Ovary (tissue), 9 donors: Measurements from ENCODE around the gene ATG2B. TPM values are rescaled to one million over a fixed set of nuclear protein-coding genes. Genes with fewer than 3 reads are reported as not detected.
A peak's percentile ranks its signal among the peaks of the same experiment; 100 is the strongest.

Experiments used
- DNase-seq, 5 donors: peaks; one replicate each; pipeline ENCODE4 v3.0.0-alpha.2; 2019 to 2020
- H3K27ac ChIP-seq, 2 donors: fragments of 200-600 bp; one replicate each; pipeline versions ENCODE4 v1.5.1 to v1.8.0; 2019 to 2022
- H3K27me3 ChIP-seq: fragments of 200-600 bp; one replicate; pipeline ENCODE4 v1.8.0; 2022
- H3K36me3 ChIP-seq: fragments of 200-600 bp; sonication (generic); one replicate; pipeline ENCODE4 v1.5.1; 2019
- H3K4me1 ChIP-seq: one replicate; pipeline ENCODE4 v1.8.1; 2013; ENCODE audit warnings: mild to moderate bottlenecking, moderate library complexity; ENCODE audit not compliant: insufficient read depth
- H3K4me3 ChIP-seq: fragments of 200-600 bp; sonication (generic); one replicate; pipeline ENCODE4 v1.5.1; 2017
- H3K9me3 ChIP-seq, 2 donors: fragments of 200-600 bp in 1 of 2; sonication (generic) in 1 of 2; one replicate each; pipeline versions ENCODE4 v1.5.1 to v1.8.1; 2013 to 2019; ENCODE audit warnings: mild to moderate bottlenecking in 1 of 2, moderate library complexity in 1 of 2
- CTCF ChIP-seq, 3 donors: fragments of 450-650 bp in 2 of 3; fragments of 200-600 bp in 1 of 3; IDR thresholded peaks; one replicate each; pipeline versions ENCODE4 v1.5.1 to v1.8.0; 2016 to 2022; ENCODE audit warnings: antibody characterized with exemption in 3 of 3, mild to moderate bottlenecking in 1 of 3
- EP300 ChIP-seq: sonication (generic); formaldehyde crosslinking; IDR thresholded peaks from one replicate; pipeline ENCODE4 v1.6.1; 2017; ENCODE audit warnings: antibody characterized with exemption
- POLR2A ChIP-seq: fragments of 450-650 bp; IDR thresholded peaks from one replicate; pipeline ENCODE4 v1.6.1; 2017; ENCODE audit warnings: antibody characterized with exemption, mild to moderate bottlenecking, moderate library complexity
- WGBS, 3 donors: extraction: QIAGEN DNeasy Blood & Tissue Kit in 1 of 3; methylation state at CpG; one replicate each; pipeline versions ENCODE4 v1.1.5 to v1.1.7; 2013 to 2017; 5-methylcytosine and 5-hydroxymethylcytosine counted together
- intact Hi-C, 4 donors: fragments of 100-400 bp; cut with DNase I; formaldehyde crosslinking; loops; one replicate each; pipeline versions ENCODE4 v1.11.0 to v1.15.1; 2022 to 2023
- polyA plus RNA-seq, 2 donors: library from polyadenylated mRNA; stranded (reverse); fragments of 200-250 nt in 1 of 2; fragments of 350-450 nt in 1 of 2; fragmentation: Illumina TruSeq in 1 of 2; extraction: RNeasy Lipid Tissue Mini Kit (QIAGEN cat#74804) in 1 of 2; gene quantifications; one replicate each; pipeline ENCODE4 v1.2.3, GENCODE V29; 2013 to 2014
- total RNA-seq, 7 donors: library from RNA; depleted of rRNA in 2 of 7; stranded (reverse); fragments of >200 nt in 2 of 7; fragmentation: NEBNext Ultra II Directional in 3 of 7; extraction: Animal tissue kit (Norgen Biotek cat#: 25700) in 3 of 7; gene quantifications; one replicate each; pipeline versions ENCODE4 v1.1.0 to v1.2.4, GENCODE V29; 2016 to 2023
- donor health status: DM: no; HTN: no; CAD: no; lungs with moderate emphysema.
- donor health status: DM: no; HTN: no; CAD: no.
- donor health status: Bipolar disorder and iron deficiency.
- donor health status: DM: yes; HTN: yes; CAD: no.
- donor health status: DM: no; HTN: no; CAD: no.
- donor health status: DM: yes; HTN: yes; CAD: no.

Gene ATG2B
- total and polyA plus RNA-seq, 9 donors: 5.3 to 33.1 (median 22.6) TPM

GRCh38 chr14:96370528-96370927, 7.4 kb upstream of the ATG2B start:
- WGBS, 3 donors: 74 to 85% (median 75%) methylated on average over 5 of the region's 5 CpGs
- Histone ChIP-seq H3K4me3 (no peak overlapping the region), H3K4me1 (no peaks in the 10 kb centered on the region), H3K27ac (no peak overlapping the region), H3K27me3 (no peaks in the 10 kb centered on the region), H3K9me3 (no peaks in the 10 kb centered on the region), H3K36me3 (no peaks in the 10 kb centered on the region)
- intact Hi-C loops: no loop called here
- TF ChIP-seq EP300 (no peak), POLR2A (no peak), CTCF (IDR thresholded peaks at IDR 0.05) (no peak)
- no peak for DNase-seq

- WGBS, 3 donors: 100% methylated on average over 1 of the region's 1 CpG
- Histone ChIP-seq H3K9me3 (no peaks in the 10 kb centered on the region), H3K27me3 (no peaks in the 10 kb centered on the region), H3K27ac (no peak overlapping the region), H3K36me3 (no peaks in the 10 kb centered on the region), H3K4me1 (peaks cover 1% of the 10 kb centered on the region), H3K4me3 (no peak overlapping the region)
- no peak for DNase-seq
- TF ChIP-seq POLR2A: no peak
- no peak for TF ChIP-seq CTCF (IDR thresholded peaks at IDR 0.05)
- no peak for TF ChIP-seq EP300
- intact Hi-C loops: no loop called here
Observed at GRCh38 chr14:96368534-96368933, 5.4 kb upstream of the ATG2B start.

GRCh38 chr14:96364962-96365361, 1.8 kb upstream of the ATG2B start:
- WGBS, 3 donors: 54 to 75% (median 75%) methylated on average over 1 of the region's 1 CpG
- no peak overlapping the region for H3K27ac ChIP-seq
- H3K9me3 ChIP-seq: no peaks in the 10 kb centered on the region
- no peak for DNase-seq
- intact Hi-C loops: no loop called here
- TF ChIP-seq EP300 (no peak), POLR2A (no peak), CTCF (IDR thresholded peaks at IDR 0.05) (no peak)
- H3K4me1 ChIP-seq: peaks cover 6% of the 10 kb centered on the region
- H3K27me3 ChIP-seq: no peaks in the 10 kb centered on the region
- no peaks in the 10 kb centered on the region for H3K36me3 ChIP-seq
- no peak overlapping the region for H3K4me3 ChIP-seq

GRCh38 chr14:96363751-96364336, 703 bp upstream of the ATG2B start:
- peaks cover 7% of the 10 kb centered on the region for H3K4me1 ChIP-seq
- peak in 3 of 5 donors; percentile 27 to 42 (median 27) for DNase-seq
- no peaks in the 10 kb centered on the region for H3K36me3 ChIP-seq
- no peaks in the 10 kb centered on the region for H3K27me3 ChIP-seq
- H3K27ac ChIP-seq: peak overlapping the region in 1 of 2 donors; percentile 32
- TF ChIP-seq EP300 (no peak), POLR2A (no peak), CTCF (IDR thresholded peaks at IDR 0.05) (no peak)
- no peaks in the 10 kb centered on the region for H3K9me3 ChIP-seq
- intact Hi-C loops: no loop called here
- H3K4me3 ChIP-seq: peak overlapping the region; percentile 95
- WGBS, 3 donors: 0 to 1% (median 1%) methylated on average over 35 to 38 of the region's 38 CpGs
